GM19438 (cell line): ENCODE data around the gene LAMA5.

Source experiments
- ATAC-seq: cut with Tn5 transposase; IDR thresholded peaks from one replicate; pipeline ENCODE4 v1.9.1; 2021; ENCODE audit warnings: low read depth; ENCODE audit not compliant: unreplicated experiment

Gene LAMA5

GRCh38 chr20:62361799-62362589 lies 5.1 kb downstream of the LAMA5 start:
- ATAC-seq = no peak

DNA sequence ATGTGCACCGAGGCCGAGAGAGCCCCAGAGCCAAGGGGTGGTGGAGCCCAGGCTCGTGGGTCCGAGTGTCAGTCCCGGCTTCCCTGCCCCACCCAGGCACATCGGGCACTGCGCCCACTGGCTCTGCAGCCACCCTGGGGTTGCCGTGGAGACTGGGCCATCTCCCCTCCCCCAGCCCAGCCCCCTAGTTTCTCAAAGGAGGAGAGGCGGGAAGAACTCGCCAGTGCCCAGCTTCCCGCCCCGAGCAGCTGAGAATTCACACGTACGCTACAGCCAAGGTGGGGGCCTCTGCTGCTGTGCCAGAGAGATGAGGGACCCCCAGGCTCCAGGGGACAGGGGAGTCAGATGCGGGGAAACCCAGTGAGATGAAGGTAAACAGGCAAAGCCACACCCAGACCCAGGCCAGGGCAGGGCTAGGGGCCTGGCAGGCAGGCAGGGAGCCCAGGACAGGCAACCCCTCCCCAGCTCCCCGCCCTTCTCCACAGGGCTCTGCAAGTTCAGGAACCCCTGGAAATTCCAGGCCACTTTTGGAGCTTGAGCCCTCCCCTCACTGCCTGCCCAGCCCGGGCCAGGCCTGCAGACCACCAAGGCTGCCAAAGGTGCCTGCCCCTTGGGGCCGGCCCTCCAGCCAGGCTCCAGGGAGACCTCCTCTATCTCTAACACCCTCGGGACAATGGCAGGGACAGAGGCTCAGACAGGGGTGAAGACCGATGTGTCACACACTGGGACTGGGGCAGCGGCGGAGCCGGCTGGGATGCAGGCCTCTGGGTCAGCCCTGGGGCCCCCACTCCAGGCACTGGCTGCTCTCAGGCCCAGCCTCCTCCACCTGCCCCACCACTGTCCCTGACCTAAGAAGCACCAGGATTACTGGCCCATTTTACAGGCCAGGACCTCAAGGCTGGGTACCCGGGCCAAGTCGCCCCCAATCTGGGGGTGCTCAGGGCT lies 6.0 kb downstream of the LAMA5 start:
- no peak for ATAC-seq

DNA sequence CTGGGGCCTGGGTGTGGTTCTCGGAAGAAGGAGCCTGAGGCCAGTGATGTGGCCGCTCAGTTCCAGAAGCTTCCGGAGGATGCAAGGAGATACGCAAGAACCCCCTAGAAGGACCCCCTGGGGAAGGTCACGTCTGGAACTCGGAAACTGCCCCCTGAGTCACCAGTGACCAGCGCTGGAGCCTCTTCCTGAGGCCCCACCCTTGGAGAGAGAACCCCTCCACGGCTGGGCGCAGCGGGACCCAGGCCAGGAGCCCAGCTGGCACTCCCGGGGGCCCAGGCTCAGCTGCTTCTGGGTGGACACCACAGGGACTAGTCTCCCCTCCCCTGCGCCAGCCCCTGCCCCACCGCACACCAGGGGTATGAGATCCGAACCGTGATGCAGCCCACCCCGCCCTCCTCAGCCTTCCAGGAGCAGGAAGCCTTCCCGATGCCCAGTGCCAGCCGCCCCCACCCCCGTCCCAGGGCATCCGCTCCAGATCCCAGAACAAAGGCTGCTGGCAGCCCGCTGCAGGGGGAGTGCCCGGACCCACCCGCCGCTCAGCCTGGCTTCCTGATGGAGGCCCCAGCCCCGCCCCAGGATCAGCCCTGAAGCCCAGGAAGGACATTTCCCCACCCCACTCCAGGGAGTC lies 7.5 kb downstream of the LAMA5 start:
- no peak for ATAC-seq

- no peak for ATAC-seq
Measured at GRCh38 chr20:62359043-62359490, 8.0 kb downstream of the LAMA5 start.

DNA sequence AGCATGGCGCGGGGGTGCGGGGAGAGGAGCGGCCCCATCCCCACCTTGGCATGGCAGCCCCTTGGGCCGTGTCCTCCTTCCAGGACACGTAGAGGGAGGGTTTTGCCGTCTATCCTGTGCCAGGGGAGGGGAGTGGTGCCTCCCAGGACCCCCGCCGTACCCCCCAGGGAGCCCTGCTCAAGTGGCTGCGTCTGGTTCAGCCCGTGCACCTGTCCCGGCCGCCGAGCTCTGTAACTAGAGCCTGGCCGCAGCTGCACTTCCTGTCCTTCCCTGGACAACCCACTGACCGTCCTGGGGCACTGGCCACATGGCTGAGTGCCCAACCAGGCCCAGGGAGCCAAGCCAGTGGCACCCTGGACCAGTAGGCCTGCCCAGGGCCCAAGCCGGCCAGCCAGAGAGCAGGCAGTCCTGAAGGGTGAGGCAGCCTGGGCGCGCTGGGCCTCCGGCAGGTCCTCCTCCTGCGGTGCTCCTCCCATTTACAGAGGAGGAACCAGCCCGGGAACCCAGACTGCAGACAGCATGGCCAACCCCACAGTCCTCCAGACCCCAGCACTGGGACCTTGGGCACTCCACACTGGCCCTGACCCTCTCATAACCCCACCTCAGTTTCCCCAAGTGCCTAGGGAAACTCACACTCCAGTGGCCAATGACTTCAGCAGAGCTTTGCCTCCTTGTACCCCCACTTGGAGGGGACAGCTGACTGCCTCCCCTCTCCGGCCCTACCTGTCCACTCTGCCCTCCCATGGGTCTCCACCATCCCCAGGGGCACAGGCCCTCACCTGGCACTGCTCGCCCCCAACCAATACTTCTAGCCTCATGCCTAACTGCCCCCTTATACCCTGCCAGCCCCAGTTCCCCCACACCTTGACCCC lies 8.7 kb downstream of the LAMA5 start:
- no peak for ATAC-seq

- ATAC-seq = no peak
Measured at GRCh38 chr20:62357681-62358080, 9.4 kb downstream of the LAMA5 start.

GRCh38 chr20:62357187-62357667 lies 9.9 kb downstream of the LAMA5 start:
- no peak for ATAC-seq

- ATAC-seq = no peak
Measured at GRCh38 chr20:62356589-62357186, 10.4 kb downstream of the LAMA5 start.

- no peak for ATAC-seq
Measured at GRCh38 chr20:62355878-62356588, 11.1 kb downstream of the LAMA5 start.

- no peak for ATAC-seq
Measured at GRCh38 chr20:62355516-62355877, 11.6 kb downstream of the LAMA5 start.

- no peak for ATAC-seq
Measured at GRCh38 chr20:62354811-62355341, 12.2 kb downstream of the LAMA5 start.

DNA sequence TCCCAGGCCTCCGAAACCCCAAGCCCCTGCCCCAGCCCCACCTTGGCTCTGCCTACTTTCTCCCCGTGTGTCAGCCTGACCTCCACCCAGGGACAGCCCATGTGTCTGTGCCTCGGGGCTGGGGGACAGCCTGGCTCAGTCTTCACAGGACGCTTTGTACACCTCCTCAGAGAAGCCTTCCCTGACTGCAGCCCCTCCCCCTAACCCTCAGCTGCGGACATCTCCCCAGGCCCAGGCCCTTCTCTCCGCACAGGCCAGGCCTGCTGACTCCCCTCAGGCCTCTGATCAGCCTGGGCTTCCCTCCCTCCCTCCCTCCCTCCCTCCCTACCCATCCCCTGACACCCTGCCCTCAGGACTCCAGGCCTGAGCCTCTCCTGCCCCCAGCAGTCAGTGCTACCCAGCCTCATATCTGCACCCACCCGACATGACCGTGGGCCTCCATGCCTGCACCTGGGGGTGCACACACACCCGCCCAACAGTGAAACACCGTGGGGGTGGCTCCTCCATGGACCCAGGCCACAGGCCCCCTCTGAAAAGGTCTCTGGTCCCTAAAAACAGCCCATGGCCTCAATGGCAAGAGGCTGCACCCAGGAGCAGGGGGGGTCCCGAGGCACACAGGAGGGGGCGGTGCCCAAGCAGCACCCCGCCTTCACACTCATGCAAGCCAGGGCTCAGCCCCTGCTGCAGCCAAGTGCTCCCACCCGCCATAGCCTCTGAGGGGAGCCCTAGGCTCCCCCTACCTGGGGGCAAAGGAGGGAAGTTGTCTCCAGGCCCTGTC lies 12.9 kb downstream of the LAMA5 start:
- ATAC-seq = no peak

- ATAC-seq = no peak
Measured at GRCh38 chr20:62353289-62354030, 13.7 kb downstream of the LAMA5 start.

- ATAC-seq = no peak
Measured at GRCh38 chr20:62352402-62353288, 14.5 kb downstream of the LAMA5 start.

GRCh38 chr20:62351469-62352401 lies 15.4 kb downstream of the LAMA5 start:
- no peak for ATAC-seq
